GM12874 (cell line): ENCODE results near the gene OTUD4.

ENCODE experiments used
- TF ChIP-seq, protein P1 (sequence below): IDR thresholded peaks from 2 replicates; pipeline ENCODE4 v1.5.1; 2011; ENCODE audit warnings: low read depth, mild to moderate bottlenecking, control low read depth, low read length, moderate library complexity; ENCODE audit not compliant: insufficient read depth

OTUD4 gene

DNA sequence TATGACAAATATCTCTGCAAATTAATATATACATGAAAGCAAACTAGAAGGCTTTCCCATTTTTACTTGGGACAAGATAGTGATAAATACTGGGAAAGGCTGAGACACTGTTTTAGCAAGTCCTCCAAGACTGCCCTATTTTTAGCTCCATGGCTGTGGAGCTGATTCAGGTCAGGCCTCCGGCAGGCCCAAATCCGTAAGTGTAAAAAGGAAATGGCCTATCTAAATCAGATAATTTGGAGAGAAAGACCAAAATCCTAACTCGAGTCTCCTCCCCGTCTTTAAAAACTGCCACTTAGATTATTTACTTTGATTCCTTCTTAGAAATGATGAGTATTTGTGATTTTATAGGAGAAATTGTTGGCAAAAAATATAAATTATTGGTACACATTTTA is 2.9 kb downstream of the OTUD4 start:
- TF ChIP-seq, protein P1, sequence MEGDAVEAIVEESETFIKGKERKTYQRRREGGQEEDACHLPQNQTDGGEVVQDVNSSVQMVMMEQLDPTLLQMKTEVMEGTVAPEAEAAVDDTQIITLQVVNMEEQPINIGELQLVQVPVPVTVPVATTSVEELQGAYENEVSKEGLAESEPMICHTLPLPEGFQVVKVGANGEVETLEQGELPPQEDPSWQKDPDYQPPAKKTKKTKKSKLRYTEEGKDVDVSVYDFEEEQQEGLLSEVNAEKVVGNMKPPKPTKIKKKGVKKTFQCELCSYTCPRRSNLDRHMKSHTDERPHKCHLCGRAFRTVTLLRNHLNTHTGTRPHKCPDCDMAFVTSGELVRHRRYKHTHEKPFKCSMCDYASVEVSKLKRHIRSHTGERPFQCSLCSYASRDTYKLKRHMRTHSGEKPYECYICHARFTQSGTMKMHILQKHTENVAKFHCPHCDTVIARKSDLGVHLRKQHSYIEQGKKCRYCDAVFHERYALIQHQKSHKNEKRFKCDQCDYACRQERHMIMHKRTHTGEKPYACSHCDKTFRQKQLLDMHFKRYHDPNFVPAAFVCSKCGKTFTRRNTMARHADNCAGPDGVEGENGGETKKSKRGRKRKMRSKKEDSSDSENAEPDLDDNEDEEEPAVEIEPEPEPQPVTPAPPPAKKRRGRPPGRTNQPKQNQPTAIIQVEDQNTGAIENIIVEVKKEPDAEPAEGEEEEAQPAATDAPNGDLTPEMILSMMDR = no peak

DNA sequence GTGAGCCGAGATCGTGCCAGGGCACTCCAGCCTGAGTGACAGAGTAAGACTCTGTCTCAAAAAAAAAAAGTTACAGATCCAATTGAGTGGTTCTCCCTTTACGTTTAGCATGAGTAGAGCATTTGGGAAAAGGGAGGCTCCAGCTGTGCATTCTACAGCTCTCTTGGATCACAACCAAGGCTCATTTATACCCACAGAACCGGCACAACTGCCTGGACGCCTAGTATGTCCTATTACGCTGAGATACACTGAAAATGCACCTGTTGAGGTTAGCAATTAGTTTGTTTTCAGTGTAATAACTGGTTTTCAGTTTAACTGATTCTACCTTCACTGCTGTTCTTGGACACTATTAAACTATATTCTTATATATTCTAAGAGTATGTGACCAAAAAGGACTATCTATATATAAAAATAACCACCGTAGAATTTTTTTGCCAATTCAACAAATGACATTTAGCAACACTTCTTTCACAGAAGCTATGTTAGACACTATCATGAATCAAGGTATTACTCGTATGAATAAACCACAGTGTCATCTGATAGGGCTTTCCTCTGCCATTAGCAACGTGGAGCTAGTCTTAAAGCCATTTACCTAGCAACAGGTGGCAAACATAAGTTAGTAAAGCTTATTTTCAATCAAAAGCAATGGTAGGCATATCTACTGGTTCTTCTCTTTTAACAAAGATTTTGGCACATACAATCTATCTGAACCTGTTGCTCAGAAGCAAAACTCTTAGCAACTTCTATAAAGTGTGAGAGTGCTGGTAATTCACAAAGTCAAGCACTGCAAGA is 3.6 kb downstream of the OTUD4 start:
- TF ChIP-seq, protein P1 = no peak

- TF ChIP-seq, protein P1 = no peak
These were observed 8.5 kb downstream of the OTUD4 start for GRCh38 chr4:145171911-145172310.

GRCh38 chr4:145170223-145170622 is 10.2 kb downstream of the OTUD4 start:
- TF ChIP-seq, protein P1 = no peak

DNA sequence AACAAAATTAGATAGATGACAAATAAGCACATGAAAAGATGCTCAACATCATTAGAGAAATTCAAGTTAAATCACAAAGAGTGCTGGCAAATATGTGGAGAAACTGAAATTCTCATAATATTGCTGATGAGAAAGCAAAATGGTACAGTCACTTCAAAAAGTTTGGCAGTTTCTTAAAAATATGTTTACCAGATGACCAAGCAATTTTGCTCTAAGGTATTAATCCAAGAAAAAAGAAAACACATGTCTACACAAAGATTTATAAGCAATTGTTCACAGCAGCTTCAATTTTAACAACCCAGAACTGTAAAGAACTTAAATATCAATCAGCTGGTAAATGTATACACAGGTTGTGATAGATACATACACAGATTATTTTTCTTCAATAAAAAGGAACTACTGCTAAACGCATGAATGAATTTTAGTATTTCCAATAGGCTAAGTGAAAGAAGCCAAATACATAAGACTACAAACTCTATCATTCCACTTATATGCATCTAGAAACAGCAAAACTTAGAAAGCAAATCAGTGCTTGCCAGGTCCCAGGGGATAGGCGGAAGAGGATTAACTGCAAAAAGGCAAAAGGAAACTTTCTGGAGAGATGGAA is 11.7 kb downstream of the OTUD4 start:
- TF ChIP-seq, protein P1 = no peak

DNA sequence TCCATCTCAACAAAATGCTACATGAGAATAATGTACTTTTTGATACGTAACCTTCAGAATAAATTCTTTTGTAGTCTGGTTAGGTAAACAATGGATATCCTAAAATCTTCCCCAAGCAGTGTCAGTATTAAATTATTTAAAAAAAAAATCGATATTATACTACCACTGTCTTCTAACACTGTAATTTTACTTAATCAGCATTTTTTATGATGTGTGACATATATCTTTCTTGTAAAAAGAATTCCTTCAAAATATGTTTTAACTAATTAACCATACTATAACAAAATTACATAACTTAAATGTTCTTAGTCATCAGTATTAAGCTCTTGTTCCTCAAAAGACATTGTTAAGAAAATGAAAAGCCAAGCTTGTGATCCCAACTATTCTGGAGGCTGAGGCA is 12.5 kb downstream of the OTUD4 start:
- TF ChIP-seq, protein P1 = no peak

DNA sequence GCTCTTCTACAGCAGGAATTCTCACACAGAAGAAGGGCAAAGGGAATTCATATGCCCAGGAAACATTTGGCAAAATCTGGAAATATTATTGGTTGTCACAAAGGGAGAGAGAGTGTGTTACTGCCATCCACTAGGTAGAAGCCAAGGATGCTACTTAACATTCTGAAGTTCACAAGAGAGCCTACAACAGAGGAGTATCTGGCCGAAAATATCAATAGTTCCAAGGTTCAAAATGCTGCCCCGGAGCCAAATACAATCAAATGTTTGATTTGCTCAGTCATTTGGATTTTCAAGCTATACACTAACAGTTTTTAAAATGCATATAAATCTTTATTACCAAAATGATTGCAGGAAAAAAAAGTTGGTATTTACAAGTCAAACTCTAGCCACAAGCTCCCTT is 18.8 kb downstream of the OTUD4 start:
- TF ChIP-seq, protein P1 = no peak
